Upper lobe of right lung (tissue), 1 donor: Measurements from ENCODE around the gene ASB4. TPM values are rescaled to one million over a fixed set of nuclear protein-coding genes. Genes with fewer than 3 reads are reported as not detected.

Source experiments
- ATAC-seq: fragments of 200-7000 bp; cut with Tn5 transposase; one replicate; pipeline ENCODE4 v1.9.1; 2020; ENCODE audit warnings: mild to moderate bottlenecking, moderate library complexity
- DNase-seq: peaks from one replicate; pipeline ENCODE4 v3.0.0-alpha.2; 2020
- H3K27ac ChIP-seq: fragments of 200-600 bp; one replicate; pipeline ENCODE4 v1.8.0; 2022
- H3K27me3 ChIP-seq: fragments of 200-600 bp; one replicate; pipeline ENCODE4 v1.8.0; 2022; ENCODE audit warnings: mild to moderate bottlenecking
- H3K36me3 ChIP-seq: fragments of 200-600 bp; one replicate; pipeline ENCODE4 v1.8.0; 2022
- H3K4me1 ChIP-seq: fragments of 200-600 bp; one replicate; pipeline ENCODE4 v1.8.0; 2022
- H3K4me3 ChIP-seq: fragments of 200-600 bp; one replicate; pipeline ENCODE4 v1.8.0; 2022; ENCODE audit warnings: mild to moderate bottlenecking
- H3K9me3 ChIP-seq: fragments of 200-600 bp; one replicate; pipeline ENCODE4 v1.8.0; 2022
- CTCF ChIP-seq: fragments of 200-600 bp; IDR thresholded peaks from one replicate; pipeline ENCODE4 v1.8.0; 2022; ENCODE audit warnings: antibody characterized with exemption
- intact Hi-C: fragments of 100-400 bp; cut with DNase I; formaldehyde crosslinking; loops from one replicate; pipeline ENCODE4 v1.11.0; 2022
- long read RNA-seq: library from polyadenylated mRNA; unstranded; transcript quantifications from one replicate; pipeline ENCODE4 v2.0.0, GENCODE V29; 2021
- total RNA-seq: library from RNA; stranded (reverse); fragmentation: NEBNext Ultra II Directional; extraction: Animal tissue kit (Norgen Biotek cat#: 25700); gene quantifications from one replicate; pipeline ENCODE4 v1.2.1, GENCODE V29; 2021
- donor health status: DM: no; HTN: yes; CAD: no; lungs with severe emphysema.

Gene ASB4
- 0.49 TPM for total RNA-seq
- long read RNA-seq, partial matches to known transcripts, result 0 of 2 reads
- long read RNA-seq, other reads (novel, unspliced or antisense), result 2 of 2 reads

GRCh38 chr7:95485391-95486123, at the start of gene ASB4:
Gene ASB4, plus strand, starts transcription at chr7:95485943. Its CDS starts 29 bp downstream, at chr7:95485972.
- Histone ChIP-seq H3K27ac (no peak within 1 kb of the TSS), H3K36me3 (no peaks in the 10 kb centered on the region), H3K4me3 (no peak within 1 kb of the TSS), H3K4me1 (no peaks in the 10 kb centered on the region), H3K9me3 (no peaks in the 10 kb centered on the region), H3K27me3 (peaks cover 23% of the 10 kb centered on the region)
- intact Hi-C loops, result no loop called here
- TF ChIP-seq CTCF, result no peak
- DNase-seq (no peak), ATAC-seq (no peak)

- Histone ChIP-seq H3K27me3 (no peaks in the 10 kb centered on the region), H3K9me3 (no peaks in the 10 kb centered on the region), H3K4me3 (no peak overlapping the region), H3K36me3 (no peaks in the 10 kb centered on the region), H3K27ac (peak overlapping the region; percentile 95), H3K4me1 (peaks cover 7% of the 10 kb centered on the region)
- DNase-seq (no peak), ATAC-seq (no peak)
- intact Hi-C loops, result no loop called here
- no peak for TF ChIP-seq CTCF
Observed at GRCh38 chr7:95436407-95436806, 49.3 kb upstream of the ASB4 start.

- no peak for TF ChIP-seq CTCF
- intact Hi-C loops, result no loop called here
- Histone ChIP-seq H3K27ac (no peak overlapping the region), H3K4me3 (no peak overlapping the region), H3K27me3 (no peaks in the 10 kb centered on the region), H3K9me3 (no peaks in the 10 kb centered on the region), H3K4me1 (no peaks in the 10 kb centered on the region), H3K36me3 (no peaks in the 10 kb centered on the region)
- ATAC-seq, result no peak
- DNase-seq, result no peak
Observed at GRCh38 chr7:95440394-95441038, 45.2 kb upstream of the ASB4 start.

GRCh38 chr7:95441042-95441823, 44.5 kb upstream of the ASB4 start:
- Histone ChIP-seq H3K36me3 (no peaks in the 10 kb centered on the region), H3K9me3 (no peaks in the 10 kb centered on the region), H3K4me3 (no peak overlapping the region), H3K27ac (peak overlapping the region; percentile 65), H3K4me1 (no peaks in the 10 kb centered on the region), H3K27me3 (no peaks in the 10 kb centered on the region)
- ATAC-seq, result peak; percentile 93
- intact Hi-C loops, result no loop called here
- no peak for TF ChIP-seq CTCF
- DNase-seq, result no peak

GRCh38 chr7:95444796-95445195, 40.9 kb upstream of the ASB4 start:
- no peak for TF ChIP-seq CTCF
- no peaks in the 10 kb centered on the region for H3K4me1 ChIP-seq
- ATAC-seq, result no peak
- intact Hi-C loops, result no loop called here
- no peak overlapping the region for H3K4me3 ChIP-seq
- no peaks in the 10 kb centered on the region for H3K9me3 ChIP-seq
- H3K36me3 ChIP-seq, result no peaks in the 10 kb centered on the region
- no peaks in the 10 kb centered on the region for H3K27me3 ChIP-seq
- no peak for DNase-seq
- H3K27ac ChIP-seq, result no peak overlapping the region
